Neural progenitor cell (in vitro differentiated cells): Measurements from ENCODE around the gene PBX2.

Source experiments
- EZH2 ChIP-seq: fragments of 200-600 bp; sonication (generic); IDR thresholded peaks from 2 replicates; pipeline ENCODE4 v1.6.1; 2017; ENCODE audit warnings: antibody characterized with exemption, mild to moderate bottlenecking, moderate library complexity
- EZH2phosphoT487 ChIP-seq: fragments of 200-600 bp; sonication (generic); IDR thresholded peaks from 2 replicates; pipeline ENCODE4 v1.6.1; 2017; ENCODE audit warnings: antibody characterized with exemption
- TF ChIP-seq, protein P1 (sequence below): fragments of 200-600 bp; sonication (generic); IDR thresholded peaks from 2 replicates; pipeline ENCODE4 v1.5.1; 2017; ENCODE audit warnings: antibody characterized with exemption, mild to moderate bottlenecking

GRCh38 chr6:32195652-32195901 is 5.6 kb upstream of the PBX2 start:
- TF ChIP-seq, protein P1, sequence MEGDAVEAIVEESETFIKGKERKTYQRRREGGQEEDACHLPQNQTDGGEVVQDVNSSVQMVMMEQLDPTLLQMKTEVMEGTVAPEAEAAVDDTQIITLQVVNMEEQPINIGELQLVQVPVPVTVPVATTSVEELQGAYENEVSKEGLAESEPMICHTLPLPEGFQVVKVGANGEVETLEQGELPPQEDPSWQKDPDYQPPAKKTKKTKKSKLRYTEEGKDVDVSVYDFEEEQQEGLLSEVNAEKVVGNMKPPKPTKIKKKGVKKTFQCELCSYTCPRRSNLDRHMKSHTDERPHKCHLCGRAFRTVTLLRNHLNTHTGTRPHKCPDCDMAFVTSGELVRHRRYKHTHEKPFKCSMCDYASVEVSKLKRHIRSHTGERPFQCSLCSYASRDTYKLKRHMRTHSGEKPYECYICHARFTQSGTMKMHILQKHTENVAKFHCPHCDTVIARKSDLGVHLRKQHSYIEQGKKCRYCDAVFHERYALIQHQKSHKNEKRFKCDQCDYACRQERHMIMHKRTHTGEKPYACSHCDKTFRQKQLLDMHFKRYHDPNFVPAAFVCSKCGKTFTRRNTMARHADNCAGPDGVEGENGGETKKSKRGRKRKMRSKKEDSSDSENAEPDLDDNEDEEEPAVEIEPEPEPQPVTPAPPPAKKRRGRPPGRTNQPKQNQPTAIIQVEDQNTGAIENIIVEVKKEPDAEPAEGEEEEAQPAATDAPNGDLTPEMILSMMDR, result peak; percentile 34
- TF ChIP-seq EZH2 (no peak), EZH2phosphoT487 (no peak)
